Adrenal gland (tissue), 12 donors: ENCODE measurements around the gene ZFHX3. TPM values are rescaled to one million over a fixed set of nuclear protein-coding genes. Genes with fewer than 3 reads are reported as not detected.

Source experiments
- DNase-seq, 7 donors: peaks; one replicate each; pipeline ENCODE4 v3.0.0-alpha.2; 2019 to 2020
- H3K27ac ChIP-seq, 5 donors: fragments of 200-600 bp; sonication (generic) in 4 of 5; 1 replicate in 3 of 5; 2 replicates in 2 of 5; pipeline versions ENCODE4 v1.5.1 to v1.8.0; 2016 to 2020; ENCODE audit warnings: mild to moderate bottlenecking in 1 of 5
- H3K27me3 ChIP-seq: fragments of 200-600 bp; 2 replicates; pipeline ENCODE4 v1.8.0; 2021
- H3K36me3 ChIP-seq, 2 donors: fragments of 200-600 bp; replicated peaks in 1 of 2; 1 replicate in 1 of 2; 2 replicates in 1 of 2; pipeline versions ENCODE4 v1.5.1 to v1.8.0; 2018 to 2022
- H3K4me1 ChIP-seq, 2 donors: fragments of 200-600 bp; replicated peaks in 1 of 2; 1 replicate in 1 of 2; 2 replicates in 1 of 2; pipeline versions ENCODE4 v1.5.1 to v1.8.0; 2018 to 2021
- H3K4me3 ChIP-seq, 4 donors: fragments of 200-600 bp; sonication (generic) in 3 of 4; one replicate each; pipeline ENCODE4 v1.5.1; 2016 to 2018
- H3K9me3 ChIP-seq, 3 donors: fragments of 200-600 bp; sonication (generic) in 1 of 3; replicated peaks in 1 of 3; 1 replicate in 2 of 3; 2 replicates in 1 of 3; pipeline versions ENCODE4 v1.5.1 to v1.8.0; 2016 to 2021
- POLR2A ChIP-seq, 2 donors: fragments of 450-650 bp; IDR thresholded peaks; one replicate each; pipeline ENCODE4 v1.6.1; 2017; ENCODE audit warnings: antibody characterized with exemption in 2 of 2, mild to moderate bottlenecking in 2 of 2, moderate library complexity in 1 of 2
- whole genome bisulfite sequencing, 4 donors: extraction: QIAGEN DNeasy Blood & Tissue Kit in 2 of 4; methylation state at CpG; one replicate each; pipeline versions ENCODE4 v1.1.5 to v1.1.7; 2013 to 2017; 5-methylcytosine and 5-hydroxymethylcytosine counted together
- intact Hi-C, 2 donors: fragments of 100-400 bp; cut with DNase I; formaldehyde crosslinking; loops; one replicate each; pipeline versions ENCODE4 v1.14.1 to v1.15.0; 2022 to 2023
- polyA plus RNA-seq, 3 donors: library from polyadenylated mRNA; stranded (reverse); fragments of 200-250 nt in 2 of 3; fragments of 350-450 nt in 1 of 3; fragmentation: Illumina TruSeq in 1 of 3; extraction: RNeasy Lipid Tissue Mini Kit (QIAGEN cat#74804) in 1 of 3; gene quantifications; one replicate each; pipeline ENCODE4 v1.2.3, GENCODE V29; 2013 to 2014
- total RNA-seq, 9 donors: library from RNA; depleted of rRNA in 4 of 9; stranded (reverse); fragments of >200 nt in 4 of 9; fragments of 120-200 nt in 1 of 9; fragmentation: NEBNext Ultra II Directional in 1 of 9; extraction: Animal tissue kit (Norgen Biotek cat#: 25700) in 1 of 9; gene quantifications; one replicate each; pipeline versions ENCODE4 v1.1.0 to v1.2.4, GENCODE V29; 2013 to 2023
- TF ChIP-seq, protein P1 (sequence below), 6 experiments: fragments of 450-650 bp in 4 of 6; fragments of 200-600 bp in 2 of 6; sonication (generic) in 1 of 6; IDR thresholded peaks; 1 replicate in 5 of 6; 2 replicates in 1 of 6; pipeline versions ENCODE4 v1.5.1 to v1.8.0; 2016 to 2021; ENCODE audit warnings: antibody characterized with exemption in 6 of 6, mild to moderate bottlenecking in 2 of 6, moderate library complexity in 1 of 6
- donor health status: healthy with polysubstance abuse.
- donor health status: Bipolar disorder and iron deficiency.
- donor health status: DM: yes; HTN: yes; CAD: no.
- donor health status: DM: no; HTN: no; CAD: no.
- donor health status: DM: no; HTN: no; CAD: no.
- donor health status: DM: yes; HTN: yes; CAD: no.

The ZFHX3 gene
- total and polyA plus RNA-seq, 12 donors, result 2.4 to 31.6 (median 19.3) TPM

DNA sequence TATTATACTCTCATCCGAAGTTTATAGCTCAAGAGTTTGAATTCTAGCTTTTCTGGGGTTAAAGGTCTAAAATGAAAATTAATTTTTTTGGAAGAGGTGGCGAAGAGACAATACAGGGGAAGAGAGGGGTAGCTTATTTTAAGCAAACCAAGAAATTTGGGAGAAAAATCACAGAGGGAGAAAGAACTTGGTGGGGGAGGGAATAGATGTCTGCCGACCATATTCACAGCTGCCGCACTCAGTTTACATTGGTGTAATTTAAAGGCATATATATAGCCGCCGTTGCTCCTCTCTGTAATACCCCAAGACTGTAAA is 6.5 kb upstream of the ZFHX3 start:
- Histone ChIP-seq H3K27me3 (no peaks in the 10 kb centered on the region), H3K9me3 (no peaks in the 10 kb centered on the region), H3K27ac (peak overlapping the region; percentile 79 to 98 (median 97)), H3K4me3 (peak overlapping the region in 1 of 4 donors; percentile 92), H3K4me1 (peaks cover 59 to 66% of the 10 kb centered on the region in 2 donors), H3K36me3 (no peaks in the 10 kb centered on the region)
- TF ChIP-seq POLR2A (IDR thresholded peaks at IDR 0.05), result no peak
- TF ChIP-seq, protein P1, sequence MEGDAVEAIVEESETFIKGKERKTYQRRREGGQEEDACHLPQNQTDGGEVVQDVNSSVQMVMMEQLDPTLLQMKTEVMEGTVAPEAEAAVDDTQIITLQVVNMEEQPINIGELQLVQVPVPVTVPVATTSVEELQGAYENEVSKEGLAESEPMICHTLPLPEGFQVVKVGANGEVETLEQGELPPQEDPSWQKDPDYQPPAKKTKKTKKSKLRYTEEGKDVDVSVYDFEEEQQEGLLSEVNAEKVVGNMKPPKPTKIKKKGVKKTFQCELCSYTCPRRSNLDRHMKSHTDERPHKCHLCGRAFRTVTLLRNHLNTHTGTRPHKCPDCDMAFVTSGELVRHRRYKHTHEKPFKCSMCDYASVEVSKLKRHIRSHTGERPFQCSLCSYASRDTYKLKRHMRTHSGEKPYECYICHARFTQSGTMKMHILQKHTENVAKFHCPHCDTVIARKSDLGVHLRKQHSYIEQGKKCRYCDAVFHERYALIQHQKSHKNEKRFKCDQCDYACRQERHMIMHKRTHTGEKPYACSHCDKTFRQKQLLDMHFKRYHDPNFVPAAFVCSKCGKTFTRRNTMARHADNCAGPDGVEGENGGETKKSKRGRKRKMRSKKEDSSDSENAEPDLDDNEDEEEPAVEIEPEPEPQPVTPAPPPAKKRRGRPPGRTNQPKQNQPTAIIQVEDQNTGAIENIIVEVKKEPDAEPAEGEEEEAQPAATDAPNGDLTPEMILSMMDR (IDR thresholded peaks at IDR 0.05), result no peak
- no peak for DNase-seq
- 19 to 30% (median 27%) methylated on average over 6 of the region's 6 CpGs for WGBS, 4 donors
- intact Hi-C loops, result no loop called here

DNA sequence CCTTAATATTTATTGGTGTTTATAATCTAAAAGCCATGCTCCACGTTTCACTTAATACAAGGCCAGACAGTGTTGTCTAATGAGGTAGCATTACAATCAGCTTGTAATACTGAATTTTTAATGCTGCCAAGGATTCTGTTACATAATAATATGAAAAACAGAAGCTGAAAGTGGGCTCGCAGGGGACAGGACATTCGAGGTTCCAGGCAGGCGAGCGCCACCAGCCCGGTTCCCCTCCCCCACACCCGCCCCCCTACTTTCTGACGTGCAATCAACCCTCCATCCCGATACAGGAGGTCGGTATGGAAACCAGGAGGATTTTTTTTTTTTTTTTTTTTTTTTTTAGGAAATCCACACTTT is 6.2 kb upstream of the ZFHX3 start:
- no peaks in the 10 kb centered on the region for H3K27me3 ChIP-seq
- peak overlapping the region; percentile 79 to 98 (median 95) for H3K27ac ChIP-seq
- peak in 1 of 7 donors; percentile 51 for DNase-seq
- H3K4me1 ChIP-seq, result peaks cover 62 to 68% of the 10 kb centered on the region in 2 donors
- WGBS, 4 donors, result 16 to 30% (median 24%) methylated on average over 10 of the region's 10 CpGs
- H3K4me3 ChIP-seq, result peak overlapping the region in 1 of 4 donors; percentile 33
- TF ChIP-seq, protein P1 (IDR thresholded peaks at IDR 0.05), result no peak
- TF ChIP-seq POLR2A (IDR thresholded peaks at IDR 0.05), result no peak
- no peaks in the 10 kb centered on the region for H3K9me3 ChIP-seq
- intact Hi-C loops, result no loop called here
- H3K36me3 ChIP-seq, result no peaks in the 10 kb centered on the region

DNA sequence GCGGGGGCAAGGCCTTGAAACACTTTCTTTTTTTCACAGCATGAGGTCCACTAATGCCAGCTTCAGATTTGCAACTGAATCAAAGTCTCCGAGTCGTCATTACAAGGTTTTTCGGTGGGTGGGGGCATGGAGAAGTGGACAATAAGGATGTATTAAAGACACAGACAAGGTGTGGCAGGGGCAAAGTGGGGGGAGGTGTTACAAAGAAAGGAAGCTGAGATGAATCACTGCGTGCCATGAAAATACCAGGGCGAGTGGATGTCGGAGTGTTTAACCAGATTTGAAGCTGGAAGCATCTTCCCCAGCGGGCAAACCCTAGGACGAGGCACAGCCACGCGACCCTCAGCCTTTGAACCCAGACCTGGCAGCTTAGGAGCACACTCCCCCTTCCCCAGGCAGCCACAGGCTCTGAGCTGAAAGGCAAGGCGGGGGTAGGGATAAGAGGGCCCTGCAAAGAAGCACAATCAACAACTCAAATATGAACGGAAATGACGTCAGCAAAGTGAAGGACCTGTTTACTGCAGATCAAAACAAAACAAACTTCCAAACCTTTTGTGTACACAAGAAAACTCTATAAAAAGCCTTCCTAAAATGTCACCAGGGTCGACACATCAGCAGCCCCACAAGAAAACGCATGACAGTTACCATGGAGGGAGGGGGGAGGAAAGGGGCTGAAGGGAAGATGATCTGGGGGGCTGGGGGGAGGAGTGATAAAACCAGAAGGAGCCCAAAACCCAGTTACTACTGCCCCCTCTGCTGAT is 5.6 kb upstream of the ZFHX3 start:
- DNase-seq, result peak in 5 of 7 donors; percentile 43 to 78 (median 56)
- Histone ChIP-seq H3K27me3 (no peaks in the 10 kb centered on the region), H3K27ac (peak overlapping the region; percentile 79 to 98 (median 95)), H3K9me3 (no peaks in the 10 kb centered on the region), H3K36me3 (no peaks in the 10 kb centered on the region), H3K4me3 (peak overlapping the region in 1 of 4 donors; percentile 33), H3K4me1 (peaks cover 68 to 74% of the 10 kb centered on the region in 2 donors)
- WGBS, 4 donors, result 26 to 42% (median 29%) methylated on average over 14 to 16 of the region's 16 CpGs
- TF ChIP-seq POLR2A (IDR thresholded peaks at IDR 0.05), result no peak
- TF ChIP-seq, protein P1 (IDR thresholded peaks at IDR 0.05), result no peak
- intact Hi-C loops, result no loop called here

GRCh38 chr16:73053038-73053363 is 5.1 kb upstream of the ZFHX3 start:
- peaks cover 71 to 76% of the 10 kb centered on the region in 2 donors for H3K4me1 ChIP-seq
- H3K9me3 ChIP-seq, result no peaks in the 10 kb centered on the region
- intact Hi-C loops, result no loop called here
- TF ChIP-seq POLR2A (IDR thresholded peaks at IDR 0.05), result no peak
- TF ChIP-seq, protein P1 (IDR thresholded peaks at IDR 0.05), result no peak
- 22 to 42% (median 33%) methylated on average over 4 of the region's 4 CpGs for WGBS, 4 donors
- no peak for DNase-seq
- H3K27ac ChIP-seq, result peak overlapping the region; percentile 79 to 98 (median 95)
- no peaks in the 10 kb centered on the region for H3K36me3 ChIP-seq
- peak overlapping the region in 1 of 4 donors; percentile 33 for H3K4me3 ChIP-seq
- H3K27me3 ChIP-seq, result no peaks in the 10 kb centered on the region
